Lower leg skin (tissue), 3 donors: ENCODE data around the gene MBD3.

Source experiments
- POLR2A ChIP-seq, 2 donors: fragments of 450-650 bp; IDR thresholded peaks; one replicate each; pipeline ENCODE4 v1.6.1; 2016 to 2017; ENCODE audit warnings: antibody characterized with exemption in 2 of 2, mild to moderate bottlenecking in 1 of 2, moderate library complexity in 1 of 2
- TF ChIP-seq, protein P1 (sequence below), 3 donors: fragments of 450-650 bp; IDR thresholded peaks; one replicate each; pipeline ENCODE4 v1.5.1; 2016; ENCODE audit warnings: antibody characterized with exemption in 3 of 3, mild to moderate bottlenecking in 3 of 3, moderate library complexity in 2 of 3

DNA sequence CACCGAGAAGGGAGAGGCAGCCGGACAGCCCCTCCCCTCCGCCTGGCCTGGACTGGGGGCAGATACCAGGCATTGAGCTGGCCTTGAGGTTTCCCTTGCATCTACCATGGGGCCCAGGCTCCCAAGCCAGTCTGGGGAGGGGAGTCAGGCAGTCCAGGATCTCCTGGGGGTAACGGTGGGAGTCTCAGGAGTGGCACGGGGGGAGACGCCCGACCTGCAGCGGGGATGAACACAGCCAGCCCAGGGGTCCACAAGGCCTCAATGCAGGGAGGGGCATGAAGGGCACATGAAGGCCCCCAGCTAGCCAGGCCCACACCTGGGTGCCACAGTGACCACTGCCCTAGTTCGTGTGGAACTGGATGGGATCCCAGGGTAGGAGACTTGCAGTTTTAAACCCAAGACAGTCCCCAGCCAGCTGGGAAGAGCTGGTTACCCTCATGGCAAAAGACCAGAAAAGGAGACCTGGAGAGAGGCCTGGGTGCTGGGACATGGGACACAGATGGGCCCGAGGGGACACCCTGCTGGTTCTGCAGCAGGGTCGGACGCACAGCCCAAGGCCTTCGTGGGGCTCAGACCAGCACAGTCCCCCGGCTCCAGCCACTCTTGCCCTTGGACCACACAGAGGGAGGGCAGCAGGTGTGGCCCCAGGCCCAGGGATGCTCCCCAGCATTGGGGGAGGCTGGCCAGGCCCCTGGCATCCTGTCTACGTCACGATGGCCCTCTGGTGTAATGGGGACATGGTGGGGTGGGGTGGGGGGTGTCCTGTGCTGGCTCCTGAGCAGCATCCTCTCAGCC lies 17.2 kb upstream of the MBD3 start:
- TF ChIP-seq, protein P1, sequence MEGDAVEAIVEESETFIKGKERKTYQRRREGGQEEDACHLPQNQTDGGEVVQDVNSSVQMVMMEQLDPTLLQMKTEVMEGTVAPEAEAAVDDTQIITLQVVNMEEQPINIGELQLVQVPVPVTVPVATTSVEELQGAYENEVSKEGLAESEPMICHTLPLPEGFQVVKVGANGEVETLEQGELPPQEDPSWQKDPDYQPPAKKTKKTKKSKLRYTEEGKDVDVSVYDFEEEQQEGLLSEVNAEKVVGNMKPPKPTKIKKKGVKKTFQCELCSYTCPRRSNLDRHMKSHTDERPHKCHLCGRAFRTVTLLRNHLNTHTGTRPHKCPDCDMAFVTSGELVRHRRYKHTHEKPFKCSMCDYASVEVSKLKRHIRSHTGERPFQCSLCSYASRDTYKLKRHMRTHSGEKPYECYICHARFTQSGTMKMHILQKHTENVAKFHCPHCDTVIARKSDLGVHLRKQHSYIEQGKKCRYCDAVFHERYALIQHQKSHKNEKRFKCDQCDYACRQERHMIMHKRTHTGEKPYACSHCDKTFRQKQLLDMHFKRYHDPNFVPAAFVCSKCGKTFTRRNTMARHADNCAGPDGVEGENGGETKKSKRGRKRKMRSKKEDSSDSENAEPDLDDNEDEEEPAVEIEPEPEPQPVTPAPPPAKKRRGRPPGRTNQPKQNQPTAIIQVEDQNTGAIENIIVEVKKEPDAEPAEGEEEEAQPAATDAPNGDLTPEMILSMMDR (IDR thresholded peaks at IDR 0.05): no peak
- no peak for TF ChIP-seq POLR2A (IDR thresholded peaks at IDR 0.05)
